ENCODE results near the gene PDZD2.
"Not testable (repeated sequence)": the region's sequence is repeated elsewhere in the genome, so short reads cannot be mapped to it uniquely, and the experiment has no call there.

The PDZD2 gene

DNA sequence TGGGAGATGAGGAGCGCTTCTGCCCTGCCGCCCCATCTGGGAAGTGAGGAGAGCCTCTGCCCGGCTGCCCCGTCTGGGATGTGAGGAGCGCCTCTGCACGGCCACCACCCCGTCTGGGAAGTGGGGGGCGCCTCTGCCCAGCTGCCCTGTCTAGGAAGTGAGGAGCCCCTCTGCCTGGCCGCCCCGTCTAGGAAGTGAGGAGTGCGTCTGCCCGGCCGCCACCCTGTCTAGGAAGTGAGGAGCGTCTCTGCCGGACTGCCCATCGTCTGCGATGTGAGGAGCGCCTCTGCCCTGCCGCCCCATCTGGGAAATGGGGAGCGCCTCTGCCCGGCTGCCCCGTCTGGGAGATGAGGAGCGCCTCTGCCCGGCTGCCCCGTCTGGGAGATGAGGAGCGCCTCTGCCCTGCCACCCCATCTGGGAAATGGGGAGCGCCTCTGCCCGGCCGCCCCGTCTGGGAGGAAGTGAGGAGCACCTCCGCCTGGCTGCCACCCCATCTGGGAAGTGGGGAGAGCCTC, 401.3 kb downstream of the PDZD2 start:
- DNase-seq (ENCODE audit: low spot score): not testable (repeated sequence)

DNA sequence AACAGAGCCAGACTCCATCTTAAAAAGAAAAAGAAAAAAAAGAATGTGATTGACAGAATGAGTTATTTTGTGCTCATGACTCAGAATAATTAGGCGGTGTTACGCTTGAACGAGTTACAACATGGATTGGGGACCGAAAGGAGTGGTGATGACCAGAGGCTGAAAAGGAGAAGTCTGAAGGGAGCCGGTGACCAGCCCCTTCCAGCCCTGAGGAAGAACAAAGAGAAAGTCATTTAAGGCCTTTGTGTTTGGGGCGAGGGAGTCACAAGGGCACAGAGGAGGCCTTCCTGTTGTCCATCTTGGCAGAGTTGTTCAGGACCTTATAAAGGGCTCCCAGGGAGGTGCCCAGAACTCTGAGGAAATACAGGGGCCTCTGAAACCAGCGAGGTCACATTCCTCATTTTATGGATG, 403.6 kb downstream of the PDZD2 start:
- no peak for DNase-seq (ENCODE audit: low spot score)

DNA sequence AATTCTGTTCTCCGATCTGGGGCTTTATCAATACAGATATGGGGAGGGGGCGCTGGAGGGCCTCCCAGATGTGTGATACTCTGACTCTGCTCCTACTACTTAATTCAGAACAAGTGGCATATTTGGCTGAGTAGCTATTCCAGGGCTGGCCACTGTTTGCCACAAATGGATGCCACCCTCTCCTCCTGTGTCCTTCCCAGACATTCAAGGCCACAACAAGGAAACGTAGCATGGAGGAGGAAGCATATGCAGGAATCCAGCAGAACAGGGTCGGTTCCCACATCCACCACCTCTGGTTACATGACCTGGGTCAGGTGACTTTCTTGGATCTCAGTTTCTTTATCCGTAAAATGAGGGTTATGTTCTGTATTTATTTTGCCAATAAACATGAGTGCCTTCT, 404.2 kb downstream of the PDZD2 start:
- no peak for DNase-seq (ENCODE audit: low spot score)

GRCh38 chr5:32044434-32044833, 405.5 kb downstream of the PDZD2 start:
- DNase-seq (ENCODE audit: low spot score): no peak

DNA sequence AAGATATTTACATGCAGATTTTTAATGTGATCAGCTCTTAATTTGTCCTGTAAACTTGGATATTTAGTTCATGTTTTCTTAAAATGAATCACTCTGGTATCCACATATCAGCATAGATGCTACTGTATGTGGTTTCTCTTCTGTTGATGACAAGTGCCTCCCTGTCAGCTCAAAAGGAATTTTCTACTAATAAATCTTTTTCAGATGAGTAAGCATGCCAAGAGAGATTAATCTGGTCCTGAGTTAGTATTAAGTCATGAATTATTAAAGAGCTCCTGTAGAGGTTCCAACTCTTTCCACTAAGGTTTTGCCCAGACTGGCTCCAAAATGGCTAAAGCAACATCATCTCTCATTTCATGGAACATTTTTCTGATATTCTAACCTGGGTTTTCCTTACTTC, 406.0 kb downstream of the PDZD2 start:
- peak; percentile 37 for DNase-seq (ENCODE audit: low spot score)

GRCh38 chr5:32047056-32047455, 408.1 kb downstream of the PDZD2 start:
- DNase-seq (ENCODE audit: low spot score): peak; percentile 20

DNA sequence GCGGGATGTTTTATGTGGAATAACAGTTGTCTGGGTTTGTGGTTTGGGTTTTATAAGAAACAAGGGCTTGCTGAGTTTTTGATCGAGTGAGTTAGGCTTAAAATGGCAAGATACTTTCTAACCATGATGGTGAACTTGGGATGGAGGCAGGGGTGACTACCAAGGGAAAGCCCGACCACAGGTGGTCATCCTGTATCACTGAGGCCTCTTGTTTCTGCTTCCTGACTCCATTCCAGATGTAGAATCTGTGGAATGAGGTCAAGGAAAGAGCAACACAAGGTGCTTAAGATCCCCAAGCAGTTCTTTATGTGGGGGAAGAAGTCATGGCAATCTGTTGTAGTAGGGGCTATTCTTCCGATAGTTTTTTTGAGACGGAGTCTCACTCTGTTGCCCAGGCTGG, 412.9 kb downstream of the PDZD2 start:
- no peak for DNase-seq (ENCODE audit: low spot score)

- DNase-seq (ENCODE audit: low spot score): no peak
Measured at GRCh38 chr5:32055891-32056866, 417.2 kb downstream of the PDZD2 start.

GRCh38 chr5:32057187-32058096, 418.5 kb downstream of the PDZD2 start:
- no peak for DNase-seq (ENCODE audit: low spot score)

DNA sequence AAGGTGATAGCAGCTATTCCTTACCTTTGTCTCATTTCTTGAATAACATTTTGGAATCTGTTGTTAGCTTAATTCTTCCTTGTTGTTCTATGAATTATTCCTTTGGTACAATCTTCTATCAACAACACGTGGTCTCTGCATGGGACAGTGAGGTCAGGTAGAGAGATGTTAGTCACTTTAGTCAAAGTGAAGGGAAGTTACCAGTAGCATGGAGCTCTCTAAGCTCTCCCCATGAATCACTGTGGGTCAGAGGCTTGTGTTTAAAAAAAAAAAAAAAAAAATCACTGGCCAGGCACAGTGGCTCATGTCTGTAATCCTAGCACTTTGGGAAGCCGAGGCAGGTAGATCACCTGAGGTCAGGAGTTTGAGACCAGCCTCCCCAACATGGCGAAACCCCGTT, 419.2 kb downstream of the PDZD2 start:
- DNase-seq (ENCODE audit: low spot score): no peak

GRCh38 chr5:32058997-32059396, 420.1 kb downstream of the PDZD2 start:
- no peak for DNase-seq (ENCODE audit: low spot score)

DNA sequence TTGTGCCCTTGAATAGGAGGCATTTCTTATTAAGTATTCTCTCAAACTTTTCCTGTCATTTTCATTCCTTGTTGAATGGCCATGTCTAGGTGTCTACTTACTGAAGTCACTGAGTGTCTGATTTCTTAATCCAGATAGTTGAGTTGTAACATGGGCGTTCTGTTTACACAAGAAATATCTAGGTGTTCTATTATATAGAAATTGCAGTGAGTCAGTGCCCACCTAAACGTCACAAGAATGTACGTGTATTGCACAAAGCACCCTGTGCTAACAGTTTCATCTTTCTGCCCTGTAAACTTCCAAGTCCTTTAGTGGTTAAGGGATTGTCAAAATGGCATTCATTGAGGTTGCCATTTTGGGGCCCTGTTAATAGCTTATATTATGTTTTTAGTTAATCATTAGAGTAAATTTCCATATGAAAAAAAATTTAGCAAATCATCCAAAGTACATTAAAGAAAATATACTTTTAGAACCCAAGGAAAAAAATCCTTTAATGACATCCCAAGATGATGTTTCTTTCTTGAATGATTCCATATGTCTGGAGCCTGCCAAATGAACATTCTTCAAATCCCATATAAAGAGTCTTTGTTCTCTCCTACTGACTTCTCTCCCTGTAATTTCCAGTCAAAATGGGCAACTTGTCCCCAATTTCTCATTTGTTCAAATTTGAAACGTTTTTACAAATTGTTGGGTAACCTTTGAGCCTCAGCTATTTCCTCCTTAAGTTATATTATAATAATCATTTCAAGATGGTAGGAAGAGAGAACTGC, 421.0 kb downstream of the PDZD2 start:
- DNase-seq (ENCODE audit: low spot score): no peak

- DNase-seq (ENCODE audit: low spot score): no peak
Measured at GRCh38 chr5:32061236-32061635, 422.3 kb downstream of the PDZD2 start.

- DNase-seq (ENCODE audit: low spot score): no peak
Measured at GRCh38 chr5:32066448-32066847, 427.5 kb downstream of the PDZD2 start.

- DNase-seq (ENCODE audit: low spot score): no peak
Measured at GRCh38 chr5:32067774-32068470, 429.0 kb downstream of the PDZD2 start.

- no peak for DNase-seq (ENCODE audit: low spot score)
Measured at GRCh38 chr5:32068561-32068960, 429.6 kb downstream of the PDZD2 start.

DNA sequence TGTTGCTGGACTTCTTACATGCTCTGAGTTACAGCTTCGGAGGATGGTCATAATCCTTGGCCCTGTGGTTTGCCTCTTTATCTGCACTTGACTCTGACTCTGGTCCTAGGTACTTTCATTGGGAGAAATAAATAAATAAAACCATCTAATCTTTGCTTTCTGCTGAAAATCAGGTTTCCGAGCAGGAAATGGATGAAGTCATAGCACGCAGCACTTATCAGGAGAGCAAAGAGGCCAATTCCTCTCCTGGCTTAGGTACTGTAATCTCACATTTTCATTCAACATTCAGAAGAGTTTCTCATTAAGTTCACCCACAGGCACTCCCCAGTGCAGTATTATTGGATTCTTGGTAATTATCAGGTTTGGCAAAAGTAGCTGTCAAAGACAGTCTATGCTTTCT, 430.5 kb downstream of the PDZD2 start:
- no peak for DNase-seq (ENCODE audit: low spot score)

DNA sequence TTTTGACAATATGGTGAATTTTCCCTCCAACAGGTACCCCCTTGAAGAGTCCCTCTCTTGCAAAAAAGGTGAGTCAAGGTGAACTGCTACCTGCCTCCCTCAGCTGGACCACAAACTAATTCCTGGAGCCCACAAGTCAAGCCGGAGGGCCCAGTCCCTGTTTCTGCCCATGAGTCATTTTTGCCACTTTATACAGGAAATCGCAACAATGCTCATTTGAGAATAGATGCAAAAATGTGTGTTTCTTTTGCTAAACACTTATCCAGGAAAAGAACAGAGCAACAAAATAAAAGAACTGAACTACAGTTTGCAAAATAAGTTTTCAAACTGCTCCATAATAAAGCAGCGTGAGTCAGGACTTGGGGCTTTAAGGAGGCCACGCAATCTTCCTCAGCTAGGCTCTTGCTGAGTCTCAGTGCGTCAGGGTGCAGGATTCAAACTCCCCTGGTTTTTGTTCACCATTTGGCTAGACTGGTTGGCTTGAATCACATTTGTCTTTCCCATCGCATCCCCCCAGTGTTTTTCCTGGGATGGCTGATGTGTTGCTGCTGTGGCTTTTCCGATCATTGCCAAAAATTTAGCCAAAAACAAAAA, 432.5 kb downstream of the PDZD2 start:
- DNase-seq (ENCODE audit: low spot score): no peak

DNA sequence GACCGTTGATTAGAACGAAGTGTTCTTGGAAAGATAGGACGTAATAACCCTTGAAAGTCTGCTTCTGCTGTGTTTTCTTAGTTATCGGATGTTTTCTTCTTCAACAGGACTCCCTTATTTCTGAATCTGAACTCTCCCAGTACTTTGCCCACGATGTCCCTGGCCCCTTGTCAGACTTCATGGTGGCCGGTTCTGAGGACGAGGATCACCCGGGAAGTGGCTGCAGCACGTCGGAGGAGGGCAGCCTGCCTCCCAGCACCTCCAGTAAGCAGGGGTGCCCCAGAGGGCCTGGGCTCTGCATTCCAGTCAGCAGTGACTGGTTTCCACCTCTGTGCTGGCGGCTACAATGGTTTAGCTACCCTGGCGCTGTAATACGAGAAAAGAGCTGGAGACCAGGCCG, 433.1 kb downstream of the PDZD2 start:
- no peak for DNase-seq (ENCODE audit: low spot score)

DNA sequence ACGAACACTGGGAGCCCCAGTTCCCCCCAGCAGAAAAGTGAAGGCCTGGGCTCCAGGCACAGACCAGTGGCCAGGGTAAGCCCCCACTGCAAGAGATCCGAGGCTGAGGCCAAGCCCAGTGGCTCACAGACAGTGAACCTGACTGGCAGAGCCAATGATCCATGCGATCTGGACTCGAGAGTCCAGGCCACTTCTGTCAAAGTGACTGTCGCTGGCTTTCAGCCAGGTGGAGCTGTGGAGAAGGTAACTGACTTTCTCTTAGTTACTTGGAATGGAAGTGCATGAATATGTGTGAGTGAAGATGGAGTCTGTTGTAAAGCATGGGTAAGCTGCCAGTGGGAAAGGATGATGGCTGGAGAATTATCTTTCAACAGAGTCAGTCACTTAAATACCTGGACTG, 435.5 kb downstream of the PDZD2 start:
- DNase-seq (ENCODE audit: low spot score): no peak
